Glutamatergic neuron (in vitro differentiated cells): ENCODE data around the gene PDE1A. TPM values are rescaled to one million over a fixed set of nuclear protein-coding genes. Genes with fewer than 3 reads are reported as not detected.

ENCODE experiments used
- DNase-seq: peaks from one replicate; pipeline ENCODE4 v3.0.0; 2022
- H3K27ac Mint-ChIP-seq: one replicate; pipeline ENCODE4 v1.8.0; 2020; ENCODE audit warnings: mild to moderate bottlenecking, mixed read lengths, inconsistent platforms; ENCODE audit not compliant: unreplicated experiment
- H3K27me3 Mint-ChIP-seq: one replicate; pipeline ENCODE4 v1.8.0; 2020; ENCODE audit warnings: mild to moderate bottlenecking, moderate library complexity, mixed read lengths, inconsistent platforms; ENCODE audit not compliant: unreplicated experiment
- H3K36me3 Mint-ChIP-seq: one replicate; pipeline ENCODE4 v1.8.0; 2020; ENCODE audit warnings: mild to moderate bottlenecking, mixed read lengths, inconsistent platforms; ENCODE audit not compliant: unreplicated experiment
- H3K4me1 Mint-ChIP-seq: one replicate; pipeline ENCODE4 v1.8.0; 2020; ENCODE audit warnings: mild to moderate bottlenecking, low read depth, mixed read lengths, inconsistent platforms; ENCODE audit not compliant: unreplicated experiment
- H3K4me3 Mint-ChIP-seq: one replicate; pipeline ENCODE4 v1.8.0; 2020; ENCODE audit warnings: mild to moderate bottlenecking, mixed read lengths, inconsistent platforms; ENCODE audit not compliant: unreplicated experiment
- H3K9me3 Mint-ChIP-seq: one replicate; pipeline ENCODE4 v1.8.0; 2020; ENCODE audit warnings: mild to moderate bottlenecking, moderate library complexity, mixed read lengths, inconsistent platforms; ENCODE audit not compliant: unreplicated experiment
- total RNA-seq: library from RNA; stranded (reverse); fragmentation: NEBNext Ultra II Directional; extraction: Animal tissue kit (Norgen Biotek cat#: 25700); gene quantifications from one replicate; pipeline ENCODE4 v1.2.1, GENCODE V29; 2021; ENCODE audit not compliant: unreplicated experiment
- TF ChIP-seq, protein P1 (sequence below): fragments of 200-600 bp; sonication (generic); IDR thresholded peaks from one replicate; pipeline ENCODE4 v1.5.0; 2021; ENCODE audit not compliant: partially characterized antibody, unreplicated experiment

The PDE1A gene
- total RNA-seq, 1 donor from 2014 or later = 4.2 TPM

DNA sequence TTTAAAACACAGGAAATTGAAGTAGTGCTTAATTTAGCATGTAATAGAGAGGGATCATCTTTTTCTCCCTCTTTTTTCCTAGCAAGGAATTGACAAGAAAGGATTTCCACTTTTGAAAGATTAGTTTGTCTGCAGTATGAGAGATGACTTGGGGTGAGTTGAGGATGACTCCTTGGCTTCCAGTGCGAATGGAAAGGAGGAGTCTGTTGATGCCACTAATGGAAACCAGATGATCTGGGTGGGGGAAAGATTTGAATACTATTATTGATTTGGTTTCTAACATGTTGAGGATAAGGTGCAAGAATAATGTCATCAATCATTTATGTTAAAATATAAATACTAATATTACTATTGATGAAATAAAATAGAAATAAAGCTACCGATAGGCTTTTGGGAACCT lies 235.8 kb downstream of the PDE1A start:
- H3K27ac Mint-ChIP-seq = no peak overlapping the region
- H3K9me3 Mint-ChIP-seq = no peaks in the 10 kb centered on the region
- no peak for DNase-seq
- H3K36me3 Mint-ChIP-seq = no peaks in the 10 kb centered on the region
- no peak overlapping the region for H3K4me3 Mint-ChIP-seq
- TF ChIP-seq, protein P1, sequence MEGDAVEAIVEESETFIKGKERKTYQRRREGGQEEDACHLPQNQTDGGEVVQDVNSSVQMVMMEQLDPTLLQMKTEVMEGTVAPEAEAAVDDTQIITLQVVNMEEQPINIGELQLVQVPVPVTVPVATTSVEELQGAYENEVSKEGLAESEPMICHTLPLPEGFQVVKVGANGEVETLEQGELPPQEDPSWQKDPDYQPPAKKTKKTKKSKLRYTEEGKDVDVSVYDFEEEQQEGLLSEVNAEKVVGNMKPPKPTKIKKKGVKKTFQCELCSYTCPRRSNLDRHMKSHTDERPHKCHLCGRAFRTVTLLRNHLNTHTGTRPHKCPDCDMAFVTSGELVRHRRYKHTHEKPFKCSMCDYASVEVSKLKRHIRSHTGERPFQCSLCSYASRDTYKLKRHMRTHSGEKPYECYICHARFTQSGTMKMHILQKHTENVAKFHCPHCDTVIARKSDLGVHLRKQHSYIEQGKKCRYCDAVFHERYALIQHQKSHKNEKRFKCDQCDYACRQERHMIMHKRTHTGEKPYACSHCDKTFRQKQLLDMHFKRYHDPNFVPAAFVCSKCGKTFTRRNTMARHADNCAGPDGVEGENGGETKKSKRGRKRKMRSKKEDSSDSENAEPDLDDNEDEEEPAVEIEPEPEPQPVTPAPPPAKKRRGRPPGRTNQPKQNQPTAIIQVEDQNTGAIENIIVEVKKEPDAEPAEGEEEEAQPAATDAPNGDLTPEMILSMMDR = no peak
- H3K27me3 Mint-ChIP-seq = no peaks in the 10 kb centered on the region
- peaks cover 3% of the 10 kb centered on the region for H3K4me1 Mint-ChIP-seq

DNA sequence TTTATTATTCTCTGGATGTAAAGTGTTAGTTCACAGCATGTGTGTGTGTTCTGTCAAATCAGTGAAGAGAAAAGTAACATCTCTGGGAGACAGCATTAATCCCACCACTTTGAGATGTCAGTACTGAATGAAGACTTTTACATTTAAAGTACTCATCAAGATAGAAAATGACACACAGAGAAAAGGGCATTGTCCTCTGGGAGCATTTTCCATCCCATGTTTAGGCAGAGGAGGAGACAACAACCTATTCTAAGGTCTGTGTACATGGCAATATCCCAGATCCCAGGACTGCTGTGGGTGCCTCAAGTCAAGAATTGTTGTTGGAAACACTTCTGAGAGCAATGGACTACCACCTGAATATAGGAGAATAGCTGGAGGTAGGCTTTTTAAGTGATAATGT lies 239.7 kb downstream of the PDE1A start:
- Mint-ChIP-seq H3K4me1 (peaks cover 5% of the 10 kb centered on the region), H3K9me3 (peaks cover 3% of the 10 kb centered on the region), H3K27ac (no peak overlapping the region), H3K27me3 (no peaks in the 10 kb centered on the region), H3K36me3 (no peaks in the 10 kb centered on the region), H3K4me3 (no peak overlapping the region)
- no peak for DNase-seq
- TF ChIP-seq, protein P1 = no peak

DNA sequence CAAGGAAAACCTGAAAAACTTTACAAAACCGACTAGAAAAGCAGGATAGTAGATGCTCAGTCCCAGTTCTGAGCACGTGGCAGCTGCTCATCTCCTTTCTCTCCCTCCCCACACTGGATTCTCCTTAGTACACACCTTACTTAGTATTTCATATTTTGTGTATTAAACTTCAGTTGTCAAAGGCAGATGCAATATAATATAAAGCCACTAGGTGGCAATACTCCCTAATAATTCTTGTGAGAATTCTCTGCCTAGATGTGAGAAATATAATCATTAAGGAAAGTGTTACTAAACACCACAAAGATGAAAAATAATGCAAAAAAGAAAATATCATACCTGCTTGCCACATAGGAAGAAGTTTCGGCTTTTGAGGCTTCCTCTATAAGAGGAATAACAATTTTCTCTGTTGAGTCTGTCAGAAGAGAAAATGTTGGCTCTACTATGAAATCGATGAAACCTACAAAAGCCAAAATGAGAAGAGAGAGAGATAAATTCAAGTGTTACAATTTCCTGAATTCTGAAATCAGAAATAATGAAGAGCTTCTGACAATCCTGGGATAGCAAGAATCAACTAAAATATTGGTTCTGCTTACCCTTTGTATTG lies 240.6 kb downstream of the PDE1A start:
- DNase-seq = no peak
- H3K27ac Mint-ChIP-seq = no peak overlapping the region
- H3K4me3 Mint-ChIP-seq = no peak overlapping the region
- TF ChIP-seq, protein P1 = peak; percentile 95
- H3K4me1 Mint-ChIP-seq = peaks cover 5% of the 10 kb centered on the region
- no peaks in the 10 kb centered on the region for H3K36me3 Mint-ChIP-seq
- no peaks in the 10 kb centered on the region for H3K27me3 Mint-ChIP-seq
- peaks cover 3% of the 10 kb centered on the region for H3K9me3 Mint-ChIP-seq

DNA sequence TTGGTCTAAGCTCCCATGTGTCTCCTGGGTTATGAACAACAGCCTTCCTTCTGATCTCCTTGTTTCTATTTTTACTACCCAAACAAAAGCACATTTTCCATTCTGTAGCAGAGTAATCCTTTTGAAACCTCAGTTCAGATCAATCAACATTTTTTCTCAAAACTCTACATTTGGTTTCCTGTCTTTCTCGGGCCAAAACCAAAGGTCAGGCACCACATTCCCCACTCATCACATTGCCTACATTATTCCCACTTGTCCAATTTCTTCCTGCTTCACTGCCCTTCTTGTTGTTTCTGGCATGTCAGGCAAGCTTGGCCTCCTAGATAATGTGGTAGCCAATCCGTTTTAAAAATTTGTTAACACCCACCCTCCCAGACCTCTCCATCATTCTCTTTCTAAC lies 244.4 kb downstream of the PDE1A start:
- Mint-ChIP-seq H3K36me3 (no peaks in the 10 kb centered on the region), H3K4me3 (no peak overlapping the region), H3K9me3 (peaks cover 3% of the 10 kb centered on the region), H3K27me3 (no peaks in the 10 kb centered on the region), H3K27ac (no peak overlapping the region), H3K4me1 (peaks cover 10% of the 10 kb centered on the region)
- no peak for DNase-seq
- TF ChIP-seq, protein P1 = no peak

DNA sequence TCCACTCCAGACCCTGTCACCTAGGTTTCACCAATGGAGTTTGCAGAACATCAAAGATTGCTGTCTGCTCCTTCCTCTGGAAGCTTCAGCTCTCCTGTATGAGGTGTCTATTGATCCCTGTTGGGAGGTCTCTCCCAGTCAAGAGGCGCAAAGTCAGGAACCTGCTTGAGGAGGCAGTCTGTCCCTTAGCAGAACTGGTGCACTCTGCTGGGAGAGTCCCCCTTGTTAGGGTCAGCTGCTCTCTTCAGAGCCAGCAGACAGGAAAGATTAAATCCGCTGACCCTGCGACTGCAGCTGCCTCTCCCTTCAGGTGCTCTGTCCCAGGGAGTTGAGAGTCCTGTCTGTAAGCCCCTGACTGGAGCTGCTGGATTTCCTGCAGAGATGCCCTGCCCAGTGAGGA lies 245.5 kb downstream of the PDE1A start:
- H3K4me3 Mint-ChIP-seq = no peak overlapping the region
- DNase-seq = no peak

More for the DNA sequence above, 245.5 kb downstream of the PDE1A start:
- H3K4me1 Mint-ChIP-seq = peaks cover 7% of the 10 kb centered on the region
- TF ChIP-seq, protein P1 = no peak
- peaks cover 3% of the 10 kb centered on the region for H3K9me3 Mint-ChIP-seq
- no peaks in the 10 kb centered on the region for H3K36me3 Mint-ChIP-seq
- no peaks in the 10 kb centered on the region for H3K27me3 Mint-ChIP-seq
- H3K27ac Mint-ChIP-seq = no peak overlapping the region
